DMS 273 (cell line): ENCODE measurements around the gene PSPC1.
"Not testable (repeated sequence)": the region's sequence is repeated elsewhere in the genome, so short reads cannot be mapped to it uniquely, and the experiment has no call there.

Experiments used
- DNase-seq: peaks from one replicate; lab custom pipeline; 2025; ENCODE audit not compliant: unreplicated experiment; lab: John Stamatoyannopoulos, UW

Gene PSPC1

GRCh38 chr13:19782727-19783682, at the start of gene PSPC1:
Gene PSPC1, minus strand, starts transcription at chr13:19782945. Its CDS starts 188 bp downstream, at chr13:19782757.
- DNase-seq = peak; percentile 95

DNA sequence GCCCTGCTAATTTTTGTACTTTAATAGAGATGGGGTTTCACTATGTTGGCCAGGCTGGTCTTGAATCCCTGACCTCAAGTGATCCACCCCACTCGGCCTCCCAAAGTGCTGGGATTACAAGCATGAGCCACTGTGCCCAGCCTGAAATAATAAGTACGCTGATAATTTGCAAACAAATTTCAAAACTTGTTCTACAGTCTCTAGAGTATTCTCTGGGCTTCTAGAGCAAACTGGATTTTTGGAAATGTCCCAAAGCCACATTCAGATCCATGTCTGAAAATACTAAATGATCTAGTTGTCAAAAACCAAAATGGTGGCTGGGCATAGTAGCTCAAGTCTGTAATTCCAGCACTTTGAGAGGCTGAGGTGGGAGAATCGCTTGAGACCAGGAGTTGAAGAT, 39.9 kb upstream of the PSPC1 start:
- DNase-seq = no peak

DNA sequence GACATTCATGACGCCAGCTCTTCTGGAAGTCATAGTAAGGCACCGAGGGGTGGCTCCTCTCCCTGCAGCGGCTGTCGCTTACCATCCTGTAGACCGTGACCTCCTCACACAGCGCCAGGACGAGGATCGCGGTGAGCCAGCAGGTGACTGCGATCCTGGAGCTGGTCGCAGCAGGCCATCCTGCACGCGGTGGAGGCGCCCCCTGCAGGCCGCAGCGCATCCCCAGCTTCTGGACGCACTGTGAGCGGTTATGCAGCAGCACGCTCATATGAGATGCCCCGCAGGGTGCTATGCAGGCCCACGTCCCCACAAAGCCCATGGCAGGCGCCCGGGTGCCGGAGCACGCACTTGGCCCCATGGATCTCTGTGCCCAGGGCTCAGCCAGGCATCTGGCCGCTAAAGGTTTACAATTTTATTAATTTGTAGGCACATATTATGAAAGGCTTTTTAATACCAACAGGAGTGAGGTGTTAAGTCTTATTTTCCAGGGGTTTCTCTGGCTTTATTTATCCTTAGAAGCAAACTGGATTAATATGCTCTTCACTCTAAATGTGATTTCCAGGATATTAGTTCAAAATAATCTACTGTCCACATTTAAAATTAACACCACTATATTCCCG, 35.6 kb upstream of the PSPC1 start:
- peak; percentile 15 for DNase-seq

- DNase-seq = no peak
Measured at GRCh38 chr13:19817510-19818158, 34.9 kb upstream of the PSPC1 start.

- no peak for DNase-seq
Measured at GRCh38 chr13:19817106-19817505, 34.4 kb upstream of the PSPC1 start.

DNA sequence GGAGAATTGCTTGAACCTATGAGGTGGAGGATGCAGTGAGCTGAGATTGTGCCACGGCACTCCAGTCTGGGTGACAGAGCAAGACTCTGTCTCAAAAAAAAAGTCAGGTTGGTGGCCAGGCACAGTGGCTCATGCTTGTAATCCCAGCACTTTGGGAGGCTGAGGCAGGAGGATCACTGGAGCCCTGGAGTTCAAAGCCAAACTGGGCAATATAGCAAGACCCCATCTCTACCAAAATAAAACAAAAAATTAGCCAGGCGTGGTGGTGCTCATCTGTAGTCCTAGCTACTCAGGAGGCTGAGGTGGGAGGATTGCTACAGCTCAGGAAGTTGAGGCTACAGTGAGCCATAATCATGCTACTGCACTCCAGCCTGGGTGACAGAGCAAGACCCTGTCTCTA, 33.1 kb upstream of the PSPC1 start:
- not testable (repeated sequence) for DNase-seq

DNA sequence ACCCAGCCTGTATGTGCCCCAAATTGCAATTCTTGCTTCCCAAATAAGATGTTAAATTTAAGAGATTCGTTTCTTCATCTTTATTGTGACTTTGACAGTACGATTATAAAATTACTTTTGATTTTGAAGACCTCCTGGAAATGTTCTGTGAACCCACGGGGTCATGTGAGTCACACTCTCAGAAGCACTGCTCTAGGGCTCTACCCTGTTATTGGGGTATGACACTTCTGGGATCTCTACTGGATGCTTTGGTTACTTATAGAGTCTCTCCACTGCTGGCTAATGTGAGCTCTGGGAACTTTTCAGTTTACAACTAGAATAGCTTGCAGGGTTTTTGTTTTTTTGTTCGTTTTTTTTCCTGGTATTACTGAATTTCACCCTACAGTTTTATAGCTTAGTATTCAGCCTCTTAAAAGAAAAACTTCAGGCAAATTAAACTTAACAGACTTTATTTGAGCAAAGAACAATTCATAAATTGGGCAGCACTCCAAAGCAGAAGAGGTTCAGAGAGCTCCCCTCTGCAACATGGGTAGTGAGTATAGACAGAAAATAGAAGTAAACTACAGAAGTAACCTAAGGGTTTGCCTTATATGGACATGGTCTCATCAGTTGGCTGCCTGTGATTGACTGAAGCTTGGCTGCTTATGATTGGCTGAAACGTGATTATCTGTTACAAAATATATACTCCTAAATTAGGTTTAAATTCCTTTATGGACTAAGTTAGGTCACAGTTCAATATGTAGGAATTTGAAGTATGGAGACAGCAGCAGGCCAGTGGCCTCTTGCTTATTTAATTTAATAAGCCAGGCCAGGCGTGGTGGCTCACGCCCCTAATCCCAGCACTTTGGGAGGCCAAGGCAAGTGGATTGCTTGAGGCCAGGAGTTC, 28.5 kb upstream of the PSPC1 start:
- DNase-seq = no peak

DNA sequence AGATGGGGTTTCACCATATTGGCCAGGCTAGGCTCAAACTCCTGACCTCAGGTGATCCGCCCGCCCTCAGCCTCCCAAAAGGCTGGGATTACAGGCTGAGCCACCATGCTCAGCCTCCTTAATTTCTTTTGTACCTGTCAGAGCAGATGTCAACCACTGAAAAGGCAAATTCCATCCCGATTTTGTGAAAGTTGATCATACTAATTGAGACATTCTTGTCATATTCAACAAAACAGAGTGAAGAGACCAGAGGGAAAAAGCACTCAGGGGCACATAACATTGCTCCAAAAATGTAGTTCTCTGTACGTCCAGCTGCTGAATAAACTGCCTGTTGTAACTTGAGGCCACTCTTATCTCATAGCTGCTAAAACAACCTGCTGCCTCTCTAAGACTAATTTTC, 27.4 kb upstream of the PSPC1 start:
- DNase-seq = peak; percentile 17

GRCh38 chr13:19805765-19806164, 23.0 kb upstream of the PSPC1 start:
- no peak for DNase-seq

GRCh38 chr13:19795956-19796355, 13.2 kb upstream of the PSPC1 start:
- no peak for DNase-seq

DNA sequence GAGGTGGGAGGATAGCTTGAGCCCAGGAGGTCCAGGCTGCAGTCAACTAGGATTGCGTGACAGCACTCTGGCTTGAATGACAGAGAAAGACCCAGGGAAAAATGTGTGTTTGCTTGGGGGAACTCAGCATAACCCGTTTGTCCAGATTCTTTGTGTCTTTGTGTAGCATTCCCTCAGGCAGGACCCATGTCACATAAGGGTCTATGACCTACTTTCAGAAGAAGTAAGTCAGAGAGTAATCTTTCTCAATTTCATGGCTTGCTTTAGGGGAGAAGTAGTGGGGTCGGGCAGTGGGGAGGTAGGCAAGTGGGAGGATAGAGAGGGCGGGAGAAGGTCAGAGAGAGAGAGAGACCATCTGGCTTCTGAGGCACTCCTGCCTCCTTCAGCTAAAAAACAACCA, 11.9 kb upstream of the PSPC1 start:
- DNase-seq = no peak

GRCh38 chr13:19791953-19792537, 9.3 kb upstream of the PSPC1 start:
- no peak for DNase-seq

DNA sequence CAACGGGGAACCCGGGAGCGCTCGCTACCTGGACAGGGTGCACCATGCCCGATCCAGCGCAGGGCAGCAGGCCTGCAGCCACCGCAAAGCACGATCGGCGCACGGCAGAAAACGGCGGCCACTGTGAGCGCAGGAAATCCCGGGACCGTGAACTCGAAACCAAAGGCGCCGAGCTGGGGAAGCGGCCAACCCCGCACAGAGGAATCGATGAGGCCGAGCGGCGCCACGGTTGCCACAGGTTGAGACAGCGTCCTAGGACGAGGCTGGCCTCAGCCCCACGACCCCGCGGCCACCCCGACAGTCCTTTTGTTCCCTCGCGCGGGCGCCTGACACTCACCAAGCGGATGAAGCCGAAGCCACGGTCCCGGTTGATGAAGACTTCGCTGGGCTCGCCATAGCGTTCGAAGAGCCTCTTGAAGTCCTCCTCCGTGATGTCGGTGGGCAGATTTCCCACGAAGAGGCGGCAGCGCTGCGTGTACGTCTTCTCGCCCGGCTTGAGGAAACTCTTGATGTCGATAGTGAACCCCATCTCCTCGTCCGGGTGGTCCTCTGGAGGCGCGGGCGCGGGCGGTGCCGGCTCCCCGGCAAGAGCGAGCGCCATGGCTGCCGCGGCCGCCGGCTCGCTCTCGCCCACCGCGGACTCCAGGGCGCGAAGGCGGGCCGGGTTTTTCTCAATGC, 557 bp downstream of the PSPC1 start:
- peak; percentile 59 for DNase-seq

DNA sequence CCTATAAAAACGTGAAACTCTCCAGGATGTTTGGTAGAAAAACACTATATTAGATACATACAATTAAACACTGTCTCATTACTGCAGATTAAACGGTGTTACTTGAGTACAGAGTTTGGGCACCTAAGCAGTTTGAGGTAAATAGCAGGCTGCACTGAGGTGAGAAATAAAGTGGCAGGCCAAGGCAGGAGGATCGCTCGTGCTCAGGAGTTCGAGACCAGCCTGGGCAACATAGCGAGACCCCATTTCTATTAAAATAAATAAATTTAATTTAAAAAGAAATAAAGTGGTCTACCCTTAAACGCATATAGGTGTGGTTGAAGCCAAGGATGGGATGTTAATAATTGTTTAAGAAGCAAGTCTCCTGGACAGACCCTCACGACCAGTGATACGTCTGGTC, 1.2 kb downstream of the PSPC1 start:
- peak; percentile 31 for DNase-seq

GRCh38 chr13:19780753-19781418, 1.9 kb downstream of the PSPC1 start:
- not testable (repeated sequence) for DNase-seq

DNA sequence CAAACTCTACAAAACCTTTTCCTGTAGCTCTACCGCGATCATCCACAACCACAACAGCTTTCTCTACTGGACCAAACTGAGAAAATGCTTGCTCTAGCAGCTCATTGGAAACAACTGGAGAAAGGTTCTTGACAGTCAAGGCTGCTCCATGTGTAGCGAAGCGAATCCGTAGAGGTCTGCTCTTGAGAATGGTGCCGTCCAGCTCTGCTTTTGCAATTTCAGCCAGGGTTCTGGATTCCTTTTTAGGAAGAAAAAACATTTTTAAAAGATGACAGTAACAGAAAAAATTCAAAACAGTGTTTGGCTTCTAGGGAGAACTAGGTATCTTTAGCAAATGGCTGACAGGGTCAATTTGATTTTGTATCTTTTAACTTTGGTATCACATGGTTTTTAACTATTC, 10.4 kb downstream of the PSPC1 start:
- DNase-seq = no peak

DNA sequence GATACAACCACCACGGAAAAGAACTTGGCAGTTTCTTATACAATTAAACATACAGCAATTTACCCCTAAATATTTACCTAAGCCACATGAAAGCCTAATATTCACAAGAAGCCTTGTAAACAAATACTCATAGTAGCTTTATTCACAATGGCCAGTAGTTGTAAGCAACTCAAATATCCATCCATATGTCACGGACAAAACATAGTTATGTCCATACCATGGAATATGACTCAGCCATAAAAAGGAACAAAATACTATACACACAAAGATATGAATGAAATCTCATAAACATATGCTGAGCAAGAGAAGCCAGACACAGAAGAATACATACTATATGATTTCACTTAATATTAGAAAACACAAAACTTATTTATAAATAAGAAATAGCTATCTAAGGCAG, 12.9 kb downstream of the PSPC1 start:
- DNase-seq = no peak

DNA sequence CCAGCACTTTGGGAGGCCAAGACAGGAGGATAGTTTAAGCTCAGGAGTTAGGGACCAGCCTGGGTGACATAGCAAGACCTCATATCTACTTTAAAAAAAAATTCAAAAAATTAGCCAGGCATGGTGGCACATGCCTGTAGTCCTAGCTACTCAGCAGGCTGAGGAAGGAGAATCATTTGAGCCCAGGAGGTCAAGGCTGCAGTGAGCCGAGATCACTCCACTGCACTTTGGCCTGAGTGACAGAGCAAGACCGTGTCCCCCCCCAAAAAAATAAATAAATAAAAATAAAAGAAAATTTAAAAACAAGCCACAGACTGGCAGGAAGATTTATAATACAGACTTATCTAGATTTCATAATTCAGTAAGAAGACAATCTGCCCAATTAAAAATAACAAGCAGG, 14.8 kb downstream of the PSPC1 start:
- no peak for DNase-seq

- DNase-seq = no peak
Measured at GRCh38 chr13:19766591-19766990, 16.2 kb downstream of the PSPC1 start.
